Activated CD8-positive, alpha-beta T cell treated with anti-CD3 and anti-CD28 coated beads for 36 hours (primary cell): ENCODE data around the gene MRPL36. TPM values are rescaled to one million over a fixed set of nuclear protein-coding genes. Genes with fewer than 3 reads are reported as not detected.

Experiments
- ATAC-seq: fragments of 200-7000 bp; cut with Tn5 transposase; one replicate; pipeline ENCODE4 v1.10.0; 2021; ENCODE audit warnings: mild to moderate bottlenecking, moderate library complexity
- CTCF ChIA-PET: fragments of 350-600 bp; sonication (Branson Sonifier 250); formaldehyde crosslinking; loops from one replicate; lab custom pipeline; 2021; ENCODE audit warnings: antibody characterized with exemption; lab: Charles Lee
- POLR2A ChIA-PET: fragments of 350-600 bp; sonication (Branson Sonifier 250); formaldehyde crosslinking; loops from one replicate; lab custom pipeline; 2021; ENCODE audit warnings: antibody characterized with exemption; lab: Charles Lee
- DNase-seq: peaks from one replicate; pipeline ENCODE4 v3.0.0-alpha.2; 2020
- H3K27ac Mint-ChIP-seq: one replicate; pipeline ENCODE4 v1.8.0; 2021; ENCODE audit warnings: mild to moderate bottlenecking, mixed read lengths
- H3K27me3 Mint-ChIP-seq: one replicate; pipeline ENCODE4 v1.8.0; 2021; ENCODE audit warnings: mixed read lengths
- H3K36me3 Mint-ChIP-seq: one replicate; pipeline ENCODE4 v1.8.0; 2021; ENCODE audit warnings: low read depth, mixed read lengths
- H3K4me1 Mint-ChIP-seq: one replicate; pipeline ENCODE4 v1.8.0; 2021; ENCODE audit warnings: low read depth, mixed read lengths
- H3K4me3 Mint-ChIP-seq: one replicate; pipeline ENCODE4 v1.8.0; 2021; ENCODE audit warnings: mild to moderate bottlenecking, moderate library complexity, mixed read lengths
- H3K9me3 Mint-ChIP-seq: one replicate; pipeline ENCODE4 v1.8.0; 2021; ENCODE audit warnings: mixed read lengths
- CTCF ChIP-seq: fragments of 200-600 bp; IDR thresholded peaks from one replicate; pipeline ENCODE4 v1.8.0; 2022; ENCODE audit warnings: antibody characterized with exemption, mild to moderate bottlenecking
- intact Hi-C: fragments of 100-400 bp; cut with micrococcal nuclease; formaldehyde crosslinking; loops from one replicate; pipeline ENCODE4 v1.10.0; 2022
- total RNA-seq, 2 experiments: library from RNA; stranded (reverse); gene quantifications; one replicate each; pipeline ENCODE4 v1.2.3, GENCODE V29; 2021

Gene MRPL36
- total RNA-seq, 2 experiments from 2014 or later: 80.1 to 87.2 TPM

GRCh38 chr5:1748845-1749244 is 50.8 kb downstream of the MRPL36 start:
- Mint-ChIP-seq H3K4me3 (no peak overlapping the region), H3K9me3 (no peaks in the 10 kb centered on the region), H3K27me3 (peaks cover 2% of the 10 kb centered on the region), H3K27ac (no peak overlapping the region), H3K36me3 (no peaks in the 10 kb centered on the region), H3K4me1 (no peaks in the 10 kb centered on the region)
- ATAC-seq: no peak
- DNase-seq: no peak
- POLR2A ChIA-PET: no interaction called here
- no peak for TF ChIP-seq CTCF
- CTCF ChIA-PET: interaction anchor here (1.2 kb wide), 1 partner anchor 10 kb away, joined by 4 read pairs; no protein-coding TSS in a partner anchor
- intact Hi-C loops: no loop called here

Other genes with a start within 250 kb of the MRPL36 start
- 10 to 100 TPM; 32.2 to 39.1 TPM for gene NDUFS6, start 1.6 kb upstream of the MRPL36 start, total RNA-seq
- not detected for gene IRX4, start 83.1 kb upstream of the MRPL36 start, total RNA-seq